Fibroblast of skin of abdomen (primary cell): Measurements from ENCODE around the gene ESAM.

Source experiments
- DNase-seq: peaks from one replicate; pipeline ENCODE4 v3.0.0-alpha.2; 2013

ESAM gene

DNA sequence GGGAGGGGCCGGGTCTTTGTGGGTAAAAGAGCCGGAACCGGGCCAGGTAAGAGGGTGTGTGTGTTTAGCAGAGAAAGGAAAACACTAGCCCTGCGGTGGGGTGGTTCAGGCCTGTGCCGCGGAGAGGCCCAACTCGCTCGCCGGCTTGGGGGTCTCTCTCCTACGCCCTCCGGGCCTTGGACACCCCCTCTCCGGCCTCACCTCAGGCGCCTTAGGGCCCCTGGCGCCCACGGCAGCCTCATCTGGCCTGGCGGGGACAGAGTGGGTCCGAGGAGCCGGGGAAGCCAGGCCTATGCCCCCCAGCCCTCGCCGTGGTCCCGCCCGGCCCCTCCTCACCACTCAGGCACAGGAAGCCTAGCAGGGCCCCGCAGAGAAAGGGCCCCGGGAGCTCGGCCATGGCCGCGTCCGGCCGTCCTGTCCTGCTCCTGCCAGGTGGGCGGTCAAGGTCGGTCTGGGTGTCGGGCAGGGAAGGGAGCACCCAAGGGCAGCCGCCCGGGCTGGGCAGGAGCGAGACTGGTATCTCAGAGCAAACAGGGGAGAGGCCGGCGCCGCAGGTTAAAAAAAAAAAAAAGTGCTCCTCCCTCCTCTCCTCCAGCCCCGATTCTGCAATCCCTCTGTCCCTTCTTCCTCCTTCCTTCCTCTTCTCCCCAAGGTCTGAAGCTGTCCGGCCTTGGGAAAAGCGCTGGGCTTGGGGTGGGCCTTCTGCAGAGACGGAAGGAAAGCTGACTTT, 10.2 kb downstream of the ESAM start, which contains the start of gene VSIG2:
VSIG2 (minus strand) TSS at position 515 of the 730 bp plus-strand sequence; CDS start at position 397, 118 bp downstream.
- DNase-seq = no peak

- DNase-seq = no peak
Measured at GRCh38 chr11:124751391-124751740, 10.7 kb downstream of the ESAM start.

DNA sequence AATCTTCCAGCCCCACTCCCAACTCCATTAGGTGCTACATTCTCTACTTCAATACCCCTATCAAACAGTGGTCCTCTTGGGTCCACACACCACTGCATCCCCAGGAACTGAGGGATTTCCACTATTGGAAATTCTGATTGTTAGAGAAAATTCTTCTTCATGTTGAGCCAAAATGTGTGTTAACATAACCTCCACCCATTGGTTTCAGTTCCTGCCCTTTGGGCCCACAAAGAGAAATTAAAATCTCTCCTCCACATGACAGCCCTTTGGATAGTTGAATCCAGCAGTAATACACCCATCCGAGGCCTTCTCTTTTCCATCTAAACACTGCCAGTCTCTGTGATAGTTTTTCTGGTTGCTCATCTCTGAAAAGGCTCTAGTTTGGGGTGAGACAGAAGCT, 12.2 kb downstream of the ESAM start:
- DNase-seq = no peak

DNA sequence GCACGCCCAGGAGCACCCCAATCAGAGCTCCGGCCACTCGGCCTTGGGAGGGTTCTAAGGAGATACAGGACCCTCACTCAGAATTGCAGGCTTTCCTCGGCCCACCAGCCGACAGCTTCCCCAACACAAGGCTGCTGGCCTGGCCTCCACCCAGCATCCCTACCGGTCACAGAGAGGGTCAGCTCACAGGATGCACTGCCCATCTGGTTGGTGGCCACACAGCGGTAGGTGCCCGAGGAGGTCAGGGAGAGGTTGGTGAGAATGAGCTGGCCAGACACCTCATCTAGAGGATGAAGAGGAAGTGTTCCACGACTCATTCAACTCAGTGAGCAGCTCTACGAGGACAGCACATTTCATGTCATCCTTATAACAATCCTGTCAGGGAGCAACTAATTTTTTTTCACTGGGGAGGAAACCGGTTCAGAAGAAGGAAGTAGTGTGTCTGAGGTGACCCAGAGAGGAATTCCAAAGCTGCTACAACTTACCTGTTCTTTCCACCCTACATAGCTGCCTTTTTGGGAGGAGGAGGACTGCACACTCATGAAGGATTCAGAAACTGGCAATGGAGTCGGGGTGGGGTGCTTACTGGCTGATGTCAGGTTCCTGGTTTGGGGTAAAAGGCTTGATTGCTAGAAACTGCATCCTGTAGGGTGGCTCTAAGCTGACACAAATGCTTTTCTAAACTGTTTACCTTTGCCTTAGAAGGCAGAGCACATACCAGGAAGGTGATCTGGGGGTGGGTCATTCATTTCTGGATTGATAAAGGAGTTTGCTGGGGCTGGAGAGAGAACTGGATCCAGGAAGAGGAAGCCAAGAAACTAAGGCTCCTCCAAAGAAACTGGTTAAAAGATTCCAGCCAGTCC, 13.4 kb downstream of the ESAM start:
- no peak for DNase-seq

GRCh38 chr11:124748100-124748418, 14.0 kb downstream of the ESAM start:
- DNase-seq = no peak

GRCh38 chr11:124747406-124748099, 14.5 kb downstream of the ESAM start:
- DNase-seq = no peak

GRCh38 chr11:124746621-124747243, 15.4 kb downstream of the ESAM start:
- DNase-seq = peak; percentile 49

DNA sequence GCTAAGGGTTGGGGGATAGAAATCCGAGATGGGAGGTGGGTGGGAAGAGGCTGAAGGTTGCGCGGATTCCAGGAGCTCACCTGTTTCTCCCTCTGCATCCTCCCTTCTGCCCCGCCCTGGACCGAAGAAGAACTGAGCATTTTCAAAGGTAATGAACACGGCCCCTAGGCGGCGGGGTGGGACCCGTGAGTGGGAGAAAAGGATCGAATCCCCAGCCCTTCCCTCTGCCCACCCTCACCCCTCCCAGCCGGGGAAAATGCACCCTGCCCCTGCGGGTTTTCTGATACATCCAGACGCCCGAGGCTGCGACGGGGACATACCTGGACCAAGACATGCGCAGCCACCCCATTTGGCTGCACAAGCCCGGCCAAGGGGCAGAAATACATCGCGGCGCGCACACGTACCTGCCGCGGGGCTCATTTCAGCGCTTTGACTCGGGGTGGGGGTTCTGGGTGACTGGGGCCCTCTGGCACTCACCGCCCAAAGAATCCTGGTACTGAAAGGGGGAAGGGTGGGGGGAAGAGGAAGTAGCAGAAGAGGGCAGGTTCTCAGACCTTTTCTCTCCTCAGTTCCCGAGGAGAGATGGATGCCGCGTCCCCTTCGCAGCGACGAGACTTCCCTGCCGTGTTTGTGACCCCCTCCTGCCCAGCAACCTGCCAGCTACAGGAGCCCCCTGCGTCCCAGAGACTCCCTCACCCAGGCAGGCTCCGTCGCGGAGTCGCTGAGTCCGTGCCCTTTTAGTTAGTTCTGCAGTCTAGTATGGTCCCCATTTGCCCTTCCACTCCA, 16.1 kb downstream of the ESAM start:
- no peak for DNase-seq

DNA sequence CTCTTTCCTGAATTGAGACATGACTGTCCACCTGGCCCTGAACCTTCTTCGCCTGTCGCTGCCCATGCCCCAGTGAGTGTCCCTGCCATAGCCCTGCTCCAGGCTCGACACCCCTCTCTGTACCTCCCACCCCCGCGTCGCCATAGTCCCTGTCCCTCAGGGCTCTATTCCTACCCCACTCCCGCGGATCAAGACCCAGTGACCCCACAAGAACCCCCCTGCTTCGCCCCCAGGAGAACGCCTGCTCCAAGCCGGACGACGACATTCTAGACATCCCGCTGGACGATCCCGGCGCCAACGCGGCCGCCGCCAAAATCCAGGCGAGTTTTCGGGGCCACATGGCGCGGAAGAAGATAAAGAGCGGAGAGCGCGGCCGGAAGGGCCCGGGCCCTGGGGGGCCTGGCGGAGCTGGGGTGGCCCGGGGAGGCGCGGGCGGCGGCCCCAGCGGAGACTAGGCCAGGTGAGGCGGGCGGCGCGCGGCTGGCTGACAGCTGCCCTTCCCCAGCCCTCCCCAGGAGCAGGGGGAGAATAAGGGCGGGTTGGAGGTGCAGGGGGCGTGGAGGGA, 16.7 kb downstream of the ESAM start:
- no peak for DNase-seq

- DNase-seq = no peak
Measured at GRCh38 chr11:124743050-124743449, 19.0 kb downstream of the ESAM start.

DNA sequence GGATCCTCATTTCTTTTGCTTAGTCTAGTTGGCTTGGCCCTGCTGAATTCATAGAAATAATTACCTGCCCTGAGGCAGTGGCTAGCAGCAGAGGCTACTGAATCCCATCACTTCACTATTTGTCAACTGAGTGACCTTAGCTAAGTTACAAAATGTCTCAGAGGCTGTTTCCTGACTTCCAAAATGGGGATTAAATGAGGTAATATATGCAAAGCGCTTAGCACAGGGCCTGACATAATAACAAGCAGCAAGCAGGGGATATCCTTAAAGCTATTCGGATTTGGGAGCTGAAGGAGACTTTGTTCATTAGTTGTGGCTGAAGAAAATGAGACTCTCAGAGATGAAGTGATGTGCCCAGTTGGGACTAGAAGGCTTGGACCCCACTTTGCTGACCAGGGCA, 19.5 kb downstream of the ESAM start:
- DNase-seq = no peak

DNA sequence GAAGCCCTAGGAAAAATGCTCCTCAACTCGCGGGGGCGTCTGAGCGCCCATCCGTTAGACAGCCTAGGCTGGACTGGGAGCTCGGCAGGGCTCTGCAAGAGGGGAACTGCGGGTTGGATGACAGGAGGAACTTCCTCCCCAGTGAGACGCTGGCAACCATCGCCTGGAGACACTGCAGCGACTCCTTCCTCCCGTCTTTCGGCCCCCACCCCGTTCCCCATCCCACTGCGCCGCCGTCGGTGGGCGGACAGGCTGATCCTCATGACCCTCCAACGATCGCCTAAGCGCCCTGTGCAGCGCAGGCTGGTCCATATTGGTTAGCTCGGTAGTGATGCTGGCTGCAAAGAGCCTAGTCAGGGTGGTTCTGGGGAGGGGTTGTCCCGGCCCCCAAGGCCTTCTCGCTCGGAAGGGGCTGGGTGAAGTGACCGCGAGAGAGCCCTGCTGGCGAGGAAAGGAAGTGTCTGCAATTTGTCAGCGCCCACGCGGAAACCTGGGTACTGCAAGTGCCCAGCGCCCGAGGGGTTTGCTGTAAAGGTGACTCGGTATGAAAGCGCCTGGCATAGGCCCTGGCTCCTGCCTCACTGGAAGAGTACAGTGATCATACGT, 21.7 kb downstream of the ESAM start:
- DNase-seq = no peak

- DNase-seq = peak; percentile 84
Measured at GRCh38 chr11:124739479-124740276, 22.4 kb downstream of the ESAM start, which contains the start of gene NRGN. NRGN (plus strand) TSS chr11:124739942; CDS start chr11:124740085, 143 bp downstream.

DNA sequence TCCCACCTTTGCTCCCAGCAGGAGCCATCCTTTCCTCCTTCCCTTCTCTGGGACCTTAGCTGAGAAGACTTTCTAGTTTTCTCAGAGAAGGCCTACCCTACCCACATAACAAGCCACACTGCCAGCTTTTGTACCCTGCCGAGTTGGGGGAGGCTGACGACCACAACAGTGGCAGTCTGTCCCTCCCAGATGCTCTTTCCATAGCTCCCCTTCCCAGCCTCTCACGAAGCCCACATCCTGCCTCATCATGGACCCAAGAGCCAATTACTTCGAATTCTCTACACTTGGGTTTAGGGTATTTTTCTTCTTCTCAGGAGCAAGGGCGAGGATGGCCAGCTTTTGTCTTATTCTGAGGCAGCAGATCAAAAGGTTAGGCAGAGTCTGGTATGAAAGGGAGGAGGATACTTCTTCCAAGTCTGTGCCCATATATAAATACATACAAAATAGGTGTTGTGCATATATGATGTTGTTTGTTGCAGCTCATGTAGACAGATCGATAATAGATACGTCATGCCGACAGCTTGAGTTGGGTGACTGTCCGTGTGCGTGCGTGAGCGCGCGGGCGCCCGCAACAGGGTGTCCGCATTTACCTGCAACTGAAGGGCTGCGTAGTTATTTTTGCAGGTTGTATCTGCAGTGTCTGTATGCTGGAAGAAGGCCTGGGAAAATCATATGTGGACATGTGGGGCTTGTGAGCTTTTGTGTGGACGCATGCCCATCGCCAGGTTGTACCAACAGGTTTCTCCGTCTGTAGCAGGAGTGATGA, 23.2 kb downstream of the ESAM start:
- DNase-seq = no peak

DNA sequence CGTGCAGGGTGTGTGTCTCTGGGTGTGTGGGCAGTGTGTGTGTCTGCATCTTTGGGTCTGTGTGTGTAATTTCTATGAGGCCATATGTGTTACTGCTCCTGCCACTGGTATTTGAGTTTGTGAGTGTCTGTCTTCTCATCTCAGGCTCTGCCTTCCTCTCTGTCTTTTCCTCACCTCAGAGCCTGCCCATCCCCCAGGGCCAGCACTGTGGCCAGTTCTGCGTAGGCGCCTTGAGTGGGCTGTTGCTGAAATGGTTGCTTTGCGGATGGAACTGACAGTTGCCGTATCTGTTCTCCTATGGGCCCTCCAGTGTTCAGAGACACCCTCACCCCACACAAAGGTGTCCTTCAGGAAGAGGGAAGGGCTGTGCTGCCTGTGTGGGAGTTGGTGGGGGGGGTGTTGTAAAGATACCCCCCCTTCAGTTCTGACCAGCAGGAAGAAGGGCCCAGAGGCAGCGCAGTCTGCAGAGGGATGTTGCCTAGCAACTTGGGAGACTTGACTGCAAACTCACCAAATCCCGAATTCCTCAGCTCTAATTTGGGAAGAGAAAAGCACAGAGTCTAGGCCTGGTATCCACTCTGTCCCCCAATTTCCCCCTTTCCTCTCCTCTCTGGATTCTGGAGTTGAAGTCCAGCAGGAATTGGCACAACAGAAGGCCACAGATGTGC, 24.3 kb downstream of the ESAM start:
- DNase-seq = no peak

DNA sequence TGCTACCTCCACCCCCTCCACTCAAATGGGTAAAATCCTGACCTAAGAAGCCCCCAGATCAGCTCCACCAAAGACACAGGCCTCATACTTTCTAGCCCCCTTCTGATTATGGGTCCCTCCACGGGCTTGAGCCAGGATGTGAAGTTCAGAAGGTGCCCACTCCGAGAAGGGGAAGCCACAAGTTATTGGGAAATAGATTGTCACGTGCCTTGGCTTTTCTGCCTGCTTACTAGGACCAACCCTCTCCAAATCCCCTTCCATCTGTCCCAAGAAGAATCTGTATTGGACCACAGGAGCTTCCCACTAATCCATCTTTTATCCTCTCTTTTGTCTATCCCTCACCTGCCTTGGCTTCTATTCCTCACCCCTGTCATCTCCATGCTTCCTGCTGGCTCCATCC, 25.4 kb downstream of the ESAM start:
- DNase-seq = no peak

DNA sequence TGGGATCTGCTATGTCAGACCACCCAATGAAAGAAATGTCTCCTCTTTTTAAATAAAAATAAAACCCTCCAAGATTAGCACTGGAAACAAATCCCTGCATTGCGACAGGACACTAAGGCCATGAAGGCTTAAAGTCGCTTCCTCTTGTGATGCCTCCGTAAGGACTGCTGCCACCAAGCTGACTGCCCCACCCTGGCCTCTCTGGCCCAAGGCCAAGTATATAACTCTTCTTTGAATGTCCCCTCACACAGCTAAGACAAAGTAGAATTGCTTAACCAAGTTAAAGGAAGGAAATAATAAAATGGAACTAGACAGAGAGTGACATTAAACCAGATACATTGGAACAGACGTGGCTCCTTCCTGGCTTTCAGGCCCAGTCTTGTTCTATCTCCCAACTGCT, 29.9 kb downstream of the ESAM start:
- DNase-seq = no peak

GRCh38 chr11:124729571-124729970, 32.5 kb downstream of the ESAM start:
- DNase-seq = no peak

DNA sequence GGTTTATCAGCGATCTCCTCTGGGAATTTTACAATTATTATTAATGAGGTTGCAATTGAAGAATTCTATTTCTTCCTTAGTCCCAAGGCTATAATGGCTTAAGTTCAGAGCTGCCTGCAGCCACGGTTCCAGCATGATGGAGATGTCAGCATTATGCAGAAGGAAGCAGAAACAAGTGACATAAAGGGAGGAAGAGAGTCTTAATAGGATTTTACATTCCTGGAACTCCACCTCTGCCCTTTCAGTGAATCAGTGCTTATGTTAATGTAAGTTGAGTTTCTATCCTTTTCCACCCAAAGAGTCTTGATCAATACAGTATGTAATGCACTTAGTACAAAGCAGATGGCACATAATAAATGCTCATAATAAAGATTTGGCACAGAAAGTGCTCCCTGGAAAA, 34.0 kb downstream of the ESAM start:
- DNase-seq = no peak
